GDM1 (cell line): Measurements from ENCODE around the gene FAM219B.
A peak's percentile ranks its signal among the peaks of the same experiment; 100 is the strongest.
"Not testable (repeated sequence)": the region's sequence is repeated elsewhere in the genome, so short reads cannot be mapped to it uniquely, and the experiment has no call there.

Experiments used
- DNase-seq: peaks from one replicate; lab custom pipeline; 2025; lab: John Stamatoyannopoulos, UW

Gene FAM219B

DNA sequence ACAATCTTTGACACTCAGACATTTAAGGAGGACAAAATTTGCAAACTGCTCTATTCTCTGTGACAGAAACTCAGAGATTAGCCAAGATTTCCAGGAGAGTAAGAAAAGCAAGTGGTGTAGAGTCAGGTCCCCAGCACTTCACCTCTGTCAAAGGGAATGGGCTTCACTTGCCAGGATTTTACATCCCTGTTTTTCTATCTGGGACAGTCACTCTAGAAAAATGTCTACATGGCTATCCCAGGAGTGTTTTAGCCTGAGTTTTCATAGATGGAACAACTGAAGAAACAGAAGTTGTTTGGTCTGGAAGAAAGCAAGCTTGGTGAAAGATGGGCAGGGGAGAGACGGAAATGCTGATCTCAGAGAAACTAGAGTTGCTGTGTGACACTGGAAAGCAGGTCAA, 3.0 kb downstream of the FAM219B start:
- DNase-seq: no peak

DNA sequence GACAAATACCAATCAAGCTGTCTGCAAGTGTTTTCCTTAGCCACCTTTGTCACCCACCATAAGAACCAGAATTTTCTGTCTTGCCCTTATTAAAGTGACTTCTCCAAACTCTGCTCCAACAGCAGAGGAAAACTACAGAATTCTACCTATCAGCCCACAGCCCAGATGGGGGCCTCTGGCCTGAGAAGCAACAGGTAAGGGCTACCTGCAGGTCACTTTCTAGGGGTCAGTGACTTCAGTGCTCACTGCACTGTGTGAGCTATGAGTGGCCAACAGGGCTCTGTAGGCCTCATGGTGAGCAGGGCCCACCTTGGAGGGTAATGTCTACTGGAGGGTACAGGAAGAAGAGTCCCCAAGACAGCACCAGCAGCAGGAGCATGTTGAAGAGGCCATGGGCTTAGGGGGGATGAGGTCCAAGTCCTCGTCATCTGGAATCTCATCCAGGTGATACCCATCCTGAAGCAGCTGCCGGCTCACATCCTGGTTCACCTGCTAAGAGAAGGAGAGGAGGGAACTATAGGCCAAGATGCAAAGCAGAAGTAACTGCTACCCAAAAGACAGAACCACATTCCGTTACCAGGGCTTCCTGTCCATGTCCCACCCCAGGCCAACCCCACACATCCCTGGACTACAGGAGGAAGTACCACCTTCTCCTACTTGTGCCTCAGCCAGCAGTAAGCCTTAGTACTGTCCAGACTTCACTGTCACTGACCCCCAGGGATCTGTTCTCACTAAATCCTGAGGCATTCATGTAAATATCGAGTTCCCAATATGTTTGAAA, 4.2 kb downstream of the FAM219B start:
- DNase-seq: peak; percentile 13

DNA sequence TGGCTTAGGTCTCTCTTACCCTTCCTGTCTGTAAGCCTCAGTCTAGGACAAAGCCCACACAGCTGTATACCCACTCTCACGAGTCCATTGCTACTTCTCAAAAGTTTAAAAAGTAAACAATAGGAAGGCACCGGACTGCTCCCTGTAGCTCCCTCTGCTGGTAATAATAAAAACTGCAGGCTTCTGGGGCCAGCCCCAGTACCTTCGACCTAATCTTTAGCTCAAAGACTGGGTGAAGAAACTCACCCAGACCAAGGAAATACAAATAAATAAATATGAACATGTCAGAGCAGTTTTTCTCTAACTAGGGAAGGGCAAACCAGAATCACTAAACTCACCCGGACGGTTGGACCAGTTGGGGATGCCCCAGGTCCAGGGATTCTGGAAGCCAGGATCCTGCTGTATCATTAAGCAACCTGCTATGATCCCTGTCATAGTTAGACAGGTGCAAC, 5.0 kb downstream of the FAM219B start:
- DNase-seq: peak; percentile 31

DNA sequence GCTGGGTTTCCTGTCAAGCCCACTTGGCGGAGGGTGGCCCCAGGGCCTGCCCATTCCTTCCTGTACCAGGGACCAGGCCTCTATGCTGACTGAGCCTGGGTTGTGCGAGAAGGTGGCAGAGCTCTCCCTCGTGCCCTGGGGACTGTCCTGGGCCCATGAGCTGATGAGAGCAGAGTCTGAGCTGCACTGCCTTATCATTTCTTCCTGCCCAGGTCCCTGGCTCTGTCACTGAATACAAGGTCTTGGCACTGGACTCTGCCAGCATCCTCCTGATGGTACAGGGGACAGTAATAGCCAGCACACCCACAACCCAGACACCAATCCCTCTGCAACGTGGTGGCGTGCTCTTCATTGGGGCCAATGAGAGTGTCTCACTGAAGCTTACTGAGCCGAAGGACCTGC, 9.3 kb downstream of the FAM219B start:
- DNase-seq: no peak

DNA sequence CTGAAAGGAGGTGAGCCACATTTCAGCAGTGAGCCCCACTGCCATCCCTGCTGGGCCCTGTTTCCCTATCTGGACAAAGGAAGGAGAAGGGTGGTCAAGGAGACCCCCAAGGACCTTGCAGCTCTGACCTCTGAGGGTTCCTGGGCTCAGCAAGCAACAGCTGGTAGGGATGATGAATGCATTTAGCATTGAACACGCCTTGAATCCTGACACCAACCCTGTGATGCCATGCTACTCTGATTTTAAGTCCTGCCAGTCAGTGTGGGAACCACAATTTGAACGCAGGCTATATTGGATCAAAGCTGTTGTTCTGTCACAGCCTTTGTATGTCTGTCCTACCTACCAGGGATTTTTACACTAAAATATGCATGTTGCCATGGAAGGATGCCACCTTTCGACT, 10.3 kb downstream of the FAM219B start:
- DNase-seq: no peak

DNA sequence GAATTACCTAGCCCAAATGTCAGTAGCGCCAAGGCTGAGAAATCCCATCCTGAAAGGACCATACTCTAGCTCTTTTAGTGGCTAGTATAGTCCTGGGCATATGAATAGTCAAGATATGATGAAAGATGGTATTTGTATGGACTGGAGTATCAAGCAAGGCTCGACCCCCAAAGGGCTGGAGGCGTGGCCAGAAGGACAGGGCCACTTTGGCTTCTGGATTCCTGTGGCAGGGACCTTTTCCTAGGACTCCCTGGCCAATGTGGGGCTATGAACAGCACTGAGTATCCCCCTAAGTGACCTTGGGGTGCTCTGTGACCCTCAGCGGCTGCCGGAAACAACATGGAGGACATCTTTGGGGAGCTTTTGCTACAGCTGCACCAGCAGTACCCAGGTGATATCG, 10.8 kb downstream of the FAM219B start:
- DNase-seq: no peak

DNA sequence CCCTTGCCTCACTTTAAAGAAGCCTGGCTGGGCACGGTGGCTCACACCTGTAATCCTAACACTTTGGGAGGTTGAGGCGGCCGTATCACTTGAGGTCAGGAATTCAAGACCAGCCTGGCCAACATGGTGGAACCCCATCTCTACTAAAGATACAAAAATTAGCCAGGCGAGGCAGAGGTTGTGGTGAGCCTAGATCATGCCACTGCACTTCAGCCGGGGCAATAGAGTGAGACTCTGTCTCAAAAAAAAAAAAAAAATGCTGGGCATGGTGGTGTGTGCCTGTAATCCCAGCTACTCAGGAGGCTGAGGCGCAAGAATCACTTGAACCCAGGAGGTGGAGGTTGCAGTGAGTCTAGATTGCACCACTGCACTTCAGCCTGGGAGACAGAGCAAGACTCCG, 12.3 kb downstream of the FAM219B start:
- not testable (repeated sequence) for DNase-seq

DNA sequence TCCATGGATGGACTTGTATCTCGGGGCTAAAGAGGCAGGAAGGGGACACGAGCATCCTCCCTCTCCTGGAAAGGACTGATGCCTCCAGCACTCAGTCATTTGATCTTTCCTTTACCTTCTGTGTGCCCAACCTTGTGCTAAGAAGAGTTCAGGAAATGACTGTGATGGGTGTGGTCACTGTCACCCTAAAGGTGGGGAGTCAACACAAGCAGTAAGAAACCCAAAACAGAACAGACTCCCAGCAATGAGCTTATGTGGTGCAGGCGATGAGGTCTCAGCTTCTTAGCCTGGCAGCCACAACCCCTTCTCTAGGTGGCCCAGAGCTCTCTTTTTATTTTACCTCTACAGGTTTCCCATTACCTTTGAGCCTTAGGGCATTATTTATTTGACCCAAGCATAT, 13.0 kb downstream of the FAM219B start:
- no peak for DNase-seq

DNA sequence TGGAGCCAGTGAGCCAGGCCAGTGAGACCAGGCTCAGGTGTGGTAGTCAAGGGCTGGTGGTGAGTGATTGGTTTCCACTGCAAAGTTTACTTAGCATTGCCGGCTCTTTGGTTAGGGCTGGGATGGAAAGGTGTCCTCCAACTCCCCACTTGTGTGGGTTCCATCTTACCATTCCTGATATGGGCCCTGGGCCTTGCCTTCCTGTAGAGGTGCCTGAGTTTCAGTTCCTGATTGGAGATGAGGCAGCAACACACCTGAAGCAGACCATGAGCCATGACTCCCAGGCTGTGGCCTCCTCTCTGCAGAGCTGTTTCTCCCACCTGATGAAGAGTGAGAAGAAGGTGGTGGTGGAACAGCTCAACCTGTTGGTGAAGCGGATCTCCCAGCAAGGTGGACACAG, 13.7 kb downstream of the FAM219B start:
- DNase-seq: no peak

DNA sequence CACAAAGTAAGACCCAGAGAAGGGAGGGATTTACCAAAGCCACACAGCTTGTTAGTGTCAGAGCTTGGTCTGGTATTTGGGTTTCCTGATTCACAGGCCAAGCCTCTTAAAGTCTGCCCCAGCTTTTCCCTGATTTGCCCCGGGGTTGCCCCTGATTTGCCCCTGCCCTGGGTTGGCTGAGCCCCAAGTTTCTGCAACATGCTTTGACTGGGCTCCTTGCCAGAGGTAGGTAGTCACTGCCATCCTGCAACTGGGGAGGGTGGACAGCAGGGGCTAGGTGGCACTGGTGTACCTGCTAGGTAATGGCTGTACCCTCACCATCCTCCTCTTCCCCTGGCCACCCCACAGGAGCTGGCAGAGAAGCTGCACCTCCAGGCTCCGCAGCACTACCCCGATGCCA, 14.3 kb downstream of the FAM219B start:
- no peak for DNase-seq

DNA sequence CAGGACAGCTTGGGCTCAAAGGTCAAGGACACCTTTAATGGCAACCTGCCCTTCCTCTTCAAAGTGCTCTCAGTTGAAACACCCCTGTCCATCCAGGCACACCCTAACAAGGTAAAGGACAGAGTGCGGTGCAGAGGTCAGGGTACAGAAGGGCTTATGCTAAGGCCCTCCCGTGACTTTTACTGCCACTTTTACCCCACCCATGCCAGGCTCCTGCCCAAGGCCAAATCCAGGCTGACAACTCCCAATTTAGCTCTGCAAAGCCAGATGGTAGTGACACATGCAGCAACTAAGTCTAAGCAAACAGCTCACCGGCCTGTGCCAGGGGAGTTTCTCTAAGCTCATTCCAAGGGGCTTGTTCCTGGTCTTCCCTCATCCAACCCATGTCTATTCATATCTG, 15.2 kb downstream of the FAM219B start:
- no peak for DNase-seq

DNA sequence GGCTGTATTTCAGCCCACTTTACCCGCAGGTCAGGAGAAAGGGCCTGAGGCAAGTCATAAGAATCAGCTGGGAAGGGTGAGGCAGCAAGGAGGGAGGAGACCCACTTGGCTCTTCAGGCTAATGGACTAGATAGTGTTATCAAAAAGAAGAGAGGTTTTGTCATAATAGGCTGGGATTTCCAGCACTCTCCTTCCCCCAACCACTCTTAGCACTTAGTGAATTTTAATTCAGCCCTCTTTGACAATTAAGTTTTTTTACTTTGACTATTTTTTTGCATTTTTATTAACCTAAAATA, 16.0 kb downstream of the FAM219B start:
- no peak for DNase-seq

DNA sequence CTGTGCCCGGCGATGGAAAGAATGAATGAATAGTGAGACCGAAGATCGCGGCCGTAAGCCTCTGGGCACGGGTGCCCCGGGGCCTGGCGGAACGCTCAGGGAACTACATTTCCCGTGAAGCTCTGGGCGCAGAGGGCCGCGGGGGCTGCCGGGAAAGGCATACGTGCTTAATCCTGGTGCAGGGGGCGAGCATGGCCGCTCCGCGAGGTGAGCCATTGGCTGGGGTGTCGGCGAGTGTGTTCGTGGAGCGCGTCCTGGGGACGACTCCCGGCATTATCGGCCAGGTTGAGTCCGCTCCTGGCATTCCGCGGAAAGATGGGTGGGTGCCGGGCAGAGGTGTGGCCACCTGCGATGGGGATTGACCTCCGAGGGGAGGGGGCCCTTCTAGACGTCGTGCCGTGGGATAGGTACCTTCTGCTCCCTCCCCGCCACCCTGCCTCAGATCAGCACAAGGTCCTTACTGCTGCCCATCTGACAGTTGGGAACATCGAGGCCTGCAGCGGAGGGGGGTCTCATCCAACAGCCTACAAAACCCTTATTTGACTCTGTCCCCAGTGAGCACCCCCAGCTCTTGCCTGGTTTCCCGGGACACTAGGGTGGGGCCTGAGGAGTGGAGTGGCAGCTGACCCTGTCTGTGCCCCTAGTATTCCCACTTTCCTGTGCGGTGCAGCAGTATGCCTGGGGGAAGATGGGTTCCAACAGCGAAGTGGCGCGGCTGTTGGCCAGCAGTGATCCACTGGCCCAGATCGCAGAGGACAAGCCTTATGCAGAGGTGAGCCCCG, 16.6 kb downstream of the FAM219B start, which contains the start of gene MPI:
TSS of gene MPI (plus strand) at position 160 of the 782 bp plus-strand sequence. CDS start at position 192, 32 bp downstream.
- peak; percentile 70 for DNase-seq

DNA sequence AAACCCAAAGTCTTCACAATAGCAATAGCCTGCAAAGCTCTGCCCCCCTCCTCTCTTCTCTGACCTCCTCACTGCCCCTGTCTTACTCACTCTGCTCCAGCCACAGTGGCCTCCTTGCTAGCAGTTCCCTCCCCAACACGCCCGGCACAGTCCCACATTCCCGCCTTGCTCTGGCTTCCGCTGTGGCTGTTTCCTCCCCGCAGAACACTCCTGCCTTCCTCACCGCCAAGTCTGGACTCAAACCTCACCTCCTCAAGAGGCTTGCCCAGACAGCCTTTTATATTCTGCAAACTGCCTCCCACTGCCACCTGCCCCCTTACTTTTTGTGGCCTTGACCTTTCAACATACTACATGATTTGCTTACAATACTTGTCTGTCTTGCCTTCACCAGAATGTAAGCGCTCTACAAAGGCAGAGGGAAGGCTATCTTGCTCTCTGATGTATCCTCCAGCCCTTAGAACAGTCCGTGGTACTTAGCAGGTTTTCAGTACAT, 17.2 kb downstream of the FAM219B start:
- DNase-seq: peak; percentile 22

DNA sequence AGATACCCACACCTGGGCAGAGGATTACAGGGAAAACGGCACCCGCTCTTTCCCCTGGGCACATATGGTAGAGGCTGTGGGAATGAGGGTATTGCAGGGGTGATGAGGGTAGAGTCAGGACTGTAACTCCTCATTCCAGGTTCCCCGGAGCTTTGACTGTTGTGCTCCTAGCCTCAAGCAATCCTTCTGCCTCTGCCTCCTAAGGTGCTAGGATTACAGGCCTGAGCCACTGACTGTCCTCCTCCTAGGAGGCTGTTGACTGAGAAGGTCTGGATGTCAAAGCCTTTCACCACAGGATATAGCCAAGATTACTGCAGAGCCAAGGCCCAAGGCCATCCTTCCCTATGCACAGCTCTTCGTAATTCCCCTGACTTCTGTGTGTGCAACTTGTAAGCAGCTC, 17.9 kb downstream of the FAM219B start:
- no peak for DNase-seq

DNA sequence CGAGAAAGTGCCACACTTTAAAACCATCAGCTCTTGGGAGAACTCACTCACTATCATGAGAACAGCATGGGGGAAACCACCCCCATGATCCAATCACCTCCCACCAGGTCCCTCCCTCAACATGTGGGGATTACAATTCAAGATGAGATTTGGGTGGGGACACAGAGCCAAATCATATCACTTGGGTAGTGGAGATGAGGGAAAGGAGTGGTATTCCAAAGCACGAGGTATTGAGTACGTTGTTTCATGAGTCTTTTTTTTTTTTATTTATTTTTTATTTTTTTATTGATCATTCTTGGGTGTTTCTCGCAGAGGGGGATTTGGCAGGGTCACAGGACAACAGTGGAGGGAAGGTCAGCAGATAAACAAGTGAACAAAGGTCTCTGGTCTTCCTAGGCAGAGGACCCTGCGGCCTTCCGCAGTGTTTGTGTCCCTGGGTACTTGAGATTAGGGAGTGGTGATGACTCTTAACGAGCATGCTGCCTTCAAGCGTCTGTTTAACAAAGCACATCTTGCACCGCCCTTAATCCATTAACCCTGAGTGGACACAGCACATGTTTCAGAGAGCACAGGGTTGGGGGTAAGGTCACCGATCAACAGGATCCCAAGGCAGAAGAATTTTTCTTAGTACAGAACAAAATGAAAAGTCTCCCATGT, 19.0 kb downstream of the FAM219B start:
- DNase-seq: not testable (repeated sequence)

DNA sequence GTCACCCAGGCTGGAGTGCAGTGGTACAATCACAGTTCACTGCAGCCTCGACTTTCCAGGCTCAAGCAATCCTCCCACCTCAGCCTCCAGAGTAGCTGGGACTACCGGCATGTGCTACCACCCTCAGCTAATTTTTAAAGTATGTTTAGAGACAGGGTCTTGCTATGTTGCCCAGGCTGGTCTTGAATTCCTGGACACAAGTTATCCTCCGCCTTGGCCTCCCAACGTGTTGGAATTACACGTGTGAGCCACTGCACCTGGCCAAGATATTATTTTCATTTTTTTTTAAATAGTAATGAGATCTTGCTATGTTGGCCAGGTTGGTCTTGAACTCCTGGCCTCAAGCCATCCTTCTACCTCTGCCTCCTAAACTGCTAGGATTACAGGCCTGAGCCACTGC, 21.2 kb downstream of the FAM219B start:
- DNase-seq: no peak

DNA sequence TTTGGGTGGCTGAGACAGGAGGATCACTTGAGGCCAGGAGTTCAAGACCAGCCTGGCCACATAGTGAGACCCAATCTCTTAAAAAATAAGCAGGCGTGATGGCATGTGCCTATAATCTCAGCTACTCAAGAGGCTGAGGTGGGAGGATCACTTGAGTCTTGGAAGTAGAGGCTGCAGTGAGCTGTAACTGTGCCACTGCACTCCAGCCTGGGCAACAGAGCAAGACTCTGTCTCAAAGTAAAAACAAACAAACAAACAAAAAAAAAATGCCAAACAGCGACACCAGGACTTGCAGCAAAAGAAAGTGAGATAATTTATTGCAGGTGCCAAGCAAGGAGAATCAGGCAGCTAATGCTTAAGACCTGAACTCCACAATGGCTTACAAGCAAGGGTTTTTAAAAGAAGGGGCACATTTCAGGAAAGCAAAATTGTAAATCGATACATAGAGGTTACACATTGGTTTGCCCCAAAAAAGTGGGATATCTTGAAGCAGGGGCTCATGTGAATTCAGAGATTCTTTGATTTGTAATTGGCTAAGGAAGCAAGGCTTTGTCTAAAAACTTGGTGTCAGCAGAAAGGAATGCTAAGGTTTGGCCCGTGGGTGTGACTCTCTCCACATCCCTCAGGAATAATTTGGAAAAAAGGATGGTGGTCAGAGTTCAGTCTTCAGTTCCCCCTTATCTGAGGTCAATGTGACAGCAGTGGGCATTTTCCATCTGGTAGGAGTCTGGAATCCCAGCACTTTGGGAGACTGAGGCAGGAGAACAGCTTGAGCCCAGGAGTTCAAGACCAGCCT, 22.0 kb downstream of the FAM219B start:
- DNase-seq: no peak

DNA sequence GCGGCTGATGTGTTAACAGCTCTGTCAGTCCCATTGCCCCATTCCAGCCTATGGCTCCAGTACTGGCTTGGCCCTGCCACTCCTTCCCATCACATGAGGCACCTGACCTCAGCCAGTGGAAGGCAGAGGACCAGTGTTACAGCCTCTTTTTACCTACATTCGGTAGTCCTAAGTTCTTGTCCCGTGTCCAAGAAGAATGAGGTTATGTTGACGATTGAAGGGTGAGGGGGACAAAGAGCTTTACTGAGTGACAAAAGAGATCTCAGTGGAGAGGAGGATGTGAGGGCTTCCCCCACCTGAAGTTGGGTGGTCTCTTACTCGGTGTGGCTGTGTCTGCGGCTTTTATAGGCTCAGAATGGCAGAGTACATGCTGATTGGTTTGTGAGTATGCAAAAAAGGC, 24.1 kb downstream of the FAM219B start:
- DNase-seq: no peak

DNA sequence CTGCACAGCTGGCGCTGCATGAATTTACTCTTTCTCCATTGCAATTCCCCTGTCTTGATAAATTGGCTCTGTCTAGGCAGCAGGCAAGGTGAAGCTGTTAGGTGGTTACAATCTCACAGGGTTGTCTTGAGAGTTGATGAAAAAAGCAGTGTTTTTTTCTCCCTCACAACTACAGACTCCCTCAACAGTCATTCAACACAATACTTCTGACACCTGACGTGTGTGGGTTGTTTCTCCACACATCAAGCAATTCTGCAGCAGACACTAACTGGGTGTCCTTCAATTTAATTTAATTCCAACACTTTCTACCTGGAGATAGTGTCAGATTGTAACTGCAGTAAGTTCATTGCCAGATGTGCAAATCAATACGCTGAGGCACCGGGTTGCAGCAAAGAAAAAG, 28.4 kb downstream of the FAM219B start:
- no peak for DNase-seq

DNA sequence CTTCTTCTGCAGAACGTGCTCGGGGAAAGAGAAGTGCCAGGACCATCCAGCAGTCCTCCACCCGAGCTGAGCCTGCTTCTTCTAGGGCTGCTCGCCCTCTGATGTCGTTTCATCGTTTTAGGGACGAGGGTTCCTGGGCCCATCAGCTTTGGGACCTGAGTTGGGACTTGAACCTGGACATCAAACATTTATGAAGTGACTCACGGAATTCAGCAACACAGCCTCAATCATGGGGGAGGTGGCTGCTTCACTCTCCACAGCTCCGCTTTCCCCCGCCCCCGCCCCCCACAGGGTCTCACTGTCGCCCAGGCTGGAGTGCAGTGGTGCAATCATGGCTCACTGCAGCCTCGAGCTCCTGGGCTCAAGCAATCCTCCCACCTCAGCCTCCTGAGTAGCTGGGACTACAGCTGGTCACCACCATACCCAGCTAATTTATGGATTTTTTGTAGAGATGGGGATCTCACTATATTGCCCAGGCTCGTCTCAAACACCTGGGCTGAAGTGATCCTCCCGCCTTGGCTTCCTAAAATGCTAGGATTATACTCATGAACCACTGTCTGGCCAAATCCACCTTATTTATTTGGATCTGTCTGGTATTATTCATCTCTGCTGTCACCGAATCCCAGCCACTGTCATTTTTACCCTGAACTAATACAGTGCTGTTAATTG, 32.8 kb downstream of the FAM219B start:
- no peak for DNase-seq
